B cell (primary cell): ENCODE results near the gene TINAGL1. TPM values are rescaled to one million over a fixed set of nuclear protein-coding genes. Genes with fewer than 3 reads are reported as not detected.

Experiments used
- ATAC-seq: fragments of 200-7000 bp; cut with Tn5 transposase; one replicate; pipeline ENCODE4 v1.10.0; 2021; ENCODE audit warnings: low read depth, mild to moderate bottlenecking, moderate number of reproducible peaks, moderate library complexity
- CTCF ChIA-PET: fragments of 350-600 bp; sonication (Branson Sonifier 250); formaldehyde crosslinking; loops from one replicate; lab custom pipeline; 2021; ENCODE audit warnings: antibody characterized with exemption, inconsistent platforms; lab: Charles Lee
- POLR2A ChIA-PET: fragments of 350-600 bp; sonication (Branson Sonifier 250); formaldehyde crosslinking; loops from one replicate; lab custom pipeline; 2021; ENCODE audit warnings: antibody characterized with exemption; lab: Charles Lee
- DNase-seq: peaks from one replicate; pipeline ENCODE4 v3.0.0; 2013
- H2AFZ ChIP-seq: 2 replicates; pipeline ENCODE4 v1.6.1; 2012; ENCODE audit warnings: mild to moderate bottlenecking, low read depth, low read length; ENCODE audit not compliant: insufficient read depth, poor library complexity, severe bottlenecking
- H3K27ac ChIP-seq, 2 donors: 1 replicate in 1 of 2; 2 replicates in 1 of 2; pipeline ENCODE4 v1.5.1; 2012 to 2013; ENCODE audit warnings: low read length in 2 of 2, mild to moderate bottlenecking in 2 of 2, moderate library complexity in 1 of 2
- H3K27me3 ChIP-seq, 4 experiments: fragments of 200-600 bp in 1 of 4; sonication (generic) in 1 of 4; replicated peaks in 1 of 4; 1 replicate in 2 of 4; 2 replicates in 2 of 4; pipeline versions ENCODE4 v1.6.1 to v1.7.0; 2013 to 2016; ENCODE audit warnings: low read length in 3 of 4, mild to moderate bottlenecking in 2 of 4, mixed read lengths in 1 of 4, moderate library complexity in 1 of 4; ENCODE audit not compliant: insufficient read depth in 4 of 4, control insufficient read depth in 3 of 4; ENCODE audit errors: control extremely low read depth in 1 of 4
- H3K36me3 ChIP-seq, 2 experiments: replicated peaks in 1 of 2; 1 replicate in 1 of 2; 2 replicates in 1 of 2; pipeline versions ENCODE4 v1.6.1 to v1.7.1; 2013; ENCODE audit warnings: low read length in 1 of 2; ENCODE audit not compliant: insufficient read depth in 2 of 2, control insufficient read depth in 1 of 2; ENCODE audit errors: control extremely low read depth in 1 of 2, extremely low read depth in 1 of 2
- H3K4me1 ChIP-seq, 2 donors: fragments of 200-600 bp in 1 of 2; sonication (generic) in 1 of 2; 1 replicate in 1 of 2; 2 replicates in 1 of 2; pipeline versions ENCODE4 v1.5.1 to v1.6.1; 2013 to 2017; ENCODE audit warnings: low read length in 2 of 2; ENCODE audit not compliant: control insufficient read depth in 2 of 2, insufficient read depth in 2 of 2
- H3K4me2 ChIP-seq: replicated peaks from 2 replicates; pipeline ENCODE3; 2012; ENCODE audit warnings: mild to moderate bottlenecking, low read depth, low read length; ENCODE audit not compliant: poor library complexity, severe bottlenecking
- H3K4me3 ChIP-seq, 5 experiments: fragments of 200-600 bp in 1 of 5; sonication (generic) in 1 of 5; 1 replicate in 3 of 5; 2 replicates in 2 of 5; pipeline versions ENCODE4 v1.5.1 to v1.7.0; 2011 to 2016; ENCODE audit warnings: low read length in 4 of 5, mild to moderate bottlenecking in 4 of 5, low read depth in 2 of 5, control low read depth in 1 of 5, moderate library complexity in 1 of 5; ENCODE audit not compliant: insufficient read depth in 1 of 5; ENCODE audit errors: control extremely low read depth in 1 of 5, extremely low read depth in 1 of 5
- H3K79me2 ChIP-seq: fragments of 200-600 bp; sonication (generic); one replicate; pipeline ENCODE4 v1.6.0; 2016; ENCODE audit warnings: low read length; ENCODE audit not compliant: control insufficient read depth, insufficient read depth
- H3K9ac ChIP-seq: fragments of 200-600 bp; sonication (generic); 2 replicates; pipeline ENCODE4 v1.6.1; 2017; ENCODE audit warnings: mild to moderate bottlenecking, low read length, moderate library complexity
- H3K9me3 ChIP-seq, 3 donors: one replicate each; pipeline versions ENCODE4 v1.6.1 to v1.7.1; 2013; ENCODE audit warnings: low read length in 2 of 3; ENCODE audit not compliant: control insufficient read depth in 2 of 3, insufficient read depth in 1 of 3; ENCODE audit errors: control extremely low read depth in 1 of 3
- H4K20me1 ChIP-seq: 2 replicates; pipeline ENCODE4 v1.6.0; 2012; ENCODE audit warnings: mild to moderate bottlenecking, low read length; ENCODE audit not compliant: insufficient read depth, control insufficient read depth, poor library complexity, severe bottlenecking
- H3K27ac Mint-ChIP-seq: one replicate; pipeline ENCODE4 v1.8.0; 2021; ENCODE audit warnings: mixed read lengths
- H3K27me3 Mint-ChIP-seq: one replicate; pipeline ENCODE4 v1.8.0; 2021; ENCODE audit warnings: mixed read lengths
- H3K4me1 Mint-ChIP-seq: one replicate; pipeline ENCODE4 v1.8.0; 2021; ENCODE audit warnings: mixed read lengths
- H3K4me3 Mint-ChIP-seq: one replicate; pipeline ENCODE4 v1.8.0; 2021; ENCODE audit warnings: mixed read lengths
- H3K9me3 Mint-ChIP-seq: one replicate; pipeline ENCODE4 v1.8.0; 2022; ENCODE audit warnings: mixed read lengths; ENCODE audit not compliant: insufficient read depth
- EZH2 ChIP-seq: IDR thresholded peaks from 2 replicates; pipeline ENCODE4 v1.6.1; 2012; ENCODE audit warnings: borderline replicate concordance, low read depth, mild to moderate bottlenecking, moderate library complexity, low read length; ENCODE audit not compliant: insufficient read depth, poor library complexity, severe bottlenecking
- WGBS: methylation state at CpG from one replicate; pipeline ENCODE4 v1.1.5; 2013; ENCODE audit warnings: missing lambda C conversion rate; ENCODE audit not compliant: insufficient coverage; 5-methylcytosine and 5-hydroxymethylcytosine counted together
- intact Hi-C: fragments of 100-400 bp; cut with micrococcal nuclease; formaldehyde crosslinking; loops from one replicate; pipeline ENCODE4 v1.10.0; 2022
- polyA plus RNA-seq: library from polyadenylated mRNA; depleted of rRNA; stranded (reverse); fragments of >200 nt; gene quantifications from 2 replicates; pipeline ENCODE4 v1.2.3, GENCODE V29; 2012
- total RNA-seq, 2 donors: library from RNA; stranded (reverse); fragments of 120-200 nt in 1 of 2; gene quantifications; 1 replicate in 1 of 2; 2 replicates in 1 of 2; pipeline versions ENCODE4 v1.2.3 to v1.2.4, GENCODE V29; 2013 to 2022
- TF ChIP-seq, protein P1 (sequence below): fragments of 200-600 bp; IDR thresholded peaks from one replicate; pipeline ENCODE4 v1.8.0; 2022; ENCODE audit warnings: antibody characterized with exemption, mild to moderate bottlenecking

Gene TINAGL1
- total and polyA plus RNA-seq, 2 donors (not counting 1 experiment from before 2014, with no cell fraction given) = not detected

- no peaks in the 10 kb centered on the region for H4K20me1 ChIP-seq
- H3K4me3 Mint-ChIP-seq = no peak overlapping the region
- no peaks in the 10 kb centered on the region for H3K79me2 ChIP-seq
- POLR2A ChIA-PET = no interaction called here
- H3K9me3 ChIP-seq = peaks cover 0 to 5% (median 0%) of the 10 kb centered on the region in 3 donors
- no peak overlapping the region for H3K27ac Mint-ChIP-seq
- DNase-seq = peak; percentile 35
- 69% methylated on average over 21 of the region's 23 CpGs for WGBS
- peaks cover 22% of the 10 kb centered on the region for H3K4me1 Mint-ChIP-seq
- ATAC-seq = no peak
- H3K9ac ChIP-seq = no peak overlapping the region
- TF ChIP-seq EZH2 = no peak
- TF ChIP-seq, protein P1, sequence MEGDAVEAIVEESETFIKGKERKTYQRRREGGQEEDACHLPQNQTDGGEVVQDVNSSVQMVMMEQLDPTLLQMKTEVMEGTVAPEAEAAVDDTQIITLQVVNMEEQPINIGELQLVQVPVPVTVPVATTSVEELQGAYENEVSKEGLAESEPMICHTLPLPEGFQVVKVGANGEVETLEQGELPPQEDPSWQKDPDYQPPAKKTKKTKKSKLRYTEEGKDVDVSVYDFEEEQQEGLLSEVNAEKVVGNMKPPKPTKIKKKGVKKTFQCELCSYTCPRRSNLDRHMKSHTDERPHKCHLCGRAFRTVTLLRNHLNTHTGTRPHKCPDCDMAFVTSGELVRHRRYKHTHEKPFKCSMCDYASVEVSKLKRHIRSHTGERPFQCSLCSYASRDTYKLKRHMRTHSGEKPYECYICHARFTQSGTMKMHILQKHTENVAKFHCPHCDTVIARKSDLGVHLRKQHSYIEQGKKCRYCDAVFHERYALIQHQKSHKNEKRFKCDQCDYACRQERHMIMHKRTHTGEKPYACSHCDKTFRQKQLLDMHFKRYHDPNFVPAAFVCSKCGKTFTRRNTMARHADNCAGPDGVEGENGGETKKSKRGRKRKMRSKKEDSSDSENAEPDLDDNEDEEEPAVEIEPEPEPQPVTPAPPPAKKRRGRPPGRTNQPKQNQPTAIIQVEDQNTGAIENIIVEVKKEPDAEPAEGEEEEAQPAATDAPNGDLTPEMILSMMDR = no peak
- H3K4me1 ChIP-seq = peaks cover 13 to 19% of the 10 kb centered on the region in 2 donors
- intact Hi-C loops = loop anchor here (1.0 kb wide), 2 partner anchors 25 to 55 kb away; no protein-coding TSS in a partner anchor
- peaks cover 0 to 33% (median 12%) of the 10 kb centered on the region in 4 experiments for H3K27me3 ChIP-seq
- H3K9me3 Mint-ChIP-seq = no peaks in the 10 kb centered on the region
- H2AFZ ChIP-seq = no peak overlapping the region
- no peak overlapping the region for H3K4me2 ChIP-seq
- H3K27me3 Mint-ChIP-seq = peaks cover 35% of the 10 kb centered on the region
- CTCF ChIA-PET = interaction anchor here (0.7 to 3.8 kb wide), 11 partner anchors 9 to 169 kb away, joined by 3 to 33 read pairs (median 4); no protein-coding TSS in a partner anchor
- no peaks in the 10 kb centered on the region for H3K36me3 ChIP-seq
- H3K4me3 ChIP-seq = no peak overlapping the region
- no peak overlapping the region for H3K27ac ChIP-seq
Observed at GRCh38 chr1:31618916-31619846, 42.9 kb downstream of the TINAGL1 start.
